NCI-H345 treated with DMSO at 0.1 percent for 48 hours (cell line): ENCODE measurements around the gene TDRD9.
A peak's percentile ranks its signal among the peaks of the same experiment; 100 is the strongest.

Source experiments
- DNase-seq: peaks from one replicate; lab custom pipeline; 2025; ENCODE audit not compliant: unreplicated experiment; lab: John Stamatoyannopoulos, UW

TDRD9 gene

DNA sequence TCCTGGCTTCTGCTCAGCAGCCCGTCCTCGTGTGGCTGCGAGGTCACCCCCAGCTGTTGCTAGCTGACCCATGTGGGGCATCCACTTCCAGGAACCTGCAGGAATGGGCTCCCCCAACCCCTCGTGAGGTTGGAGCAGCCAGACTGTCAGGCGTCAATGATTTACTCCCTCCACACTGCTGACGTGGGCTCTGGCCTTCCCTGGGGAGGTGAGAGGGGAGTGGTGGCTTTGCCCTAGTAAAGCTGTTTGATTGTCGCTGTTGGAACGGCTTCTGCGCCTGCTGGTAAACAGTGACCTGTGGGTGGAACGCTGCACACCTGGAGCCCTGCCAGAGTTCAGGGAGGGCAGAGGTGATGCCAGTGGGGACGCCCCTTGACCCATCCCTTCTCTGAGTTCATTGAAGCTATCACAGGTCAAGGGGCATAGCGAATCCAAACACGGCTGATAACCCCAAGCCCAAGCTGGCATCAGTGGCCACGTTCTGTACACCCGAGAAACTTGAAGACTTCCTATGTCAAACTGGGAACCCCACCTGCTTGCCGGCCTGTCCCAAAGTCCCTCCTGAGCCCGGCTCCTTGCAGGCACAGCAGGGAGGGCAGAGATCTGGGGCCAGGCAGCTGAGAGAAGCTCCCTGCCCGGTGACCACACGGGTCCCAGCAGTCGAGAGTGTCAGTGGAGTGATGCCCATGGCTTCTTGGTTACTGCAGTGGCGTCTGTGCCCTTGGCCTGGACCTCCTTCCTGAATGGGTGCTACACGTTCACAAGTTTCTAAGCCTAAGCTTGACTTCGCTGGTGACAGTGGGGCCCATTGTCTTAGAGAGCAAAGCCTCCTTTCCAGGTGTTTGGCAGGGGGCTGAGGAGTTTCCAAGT is 160.0 kb downstream of the TDRD9 start:
- no peak for DNase-seq

DNA sequence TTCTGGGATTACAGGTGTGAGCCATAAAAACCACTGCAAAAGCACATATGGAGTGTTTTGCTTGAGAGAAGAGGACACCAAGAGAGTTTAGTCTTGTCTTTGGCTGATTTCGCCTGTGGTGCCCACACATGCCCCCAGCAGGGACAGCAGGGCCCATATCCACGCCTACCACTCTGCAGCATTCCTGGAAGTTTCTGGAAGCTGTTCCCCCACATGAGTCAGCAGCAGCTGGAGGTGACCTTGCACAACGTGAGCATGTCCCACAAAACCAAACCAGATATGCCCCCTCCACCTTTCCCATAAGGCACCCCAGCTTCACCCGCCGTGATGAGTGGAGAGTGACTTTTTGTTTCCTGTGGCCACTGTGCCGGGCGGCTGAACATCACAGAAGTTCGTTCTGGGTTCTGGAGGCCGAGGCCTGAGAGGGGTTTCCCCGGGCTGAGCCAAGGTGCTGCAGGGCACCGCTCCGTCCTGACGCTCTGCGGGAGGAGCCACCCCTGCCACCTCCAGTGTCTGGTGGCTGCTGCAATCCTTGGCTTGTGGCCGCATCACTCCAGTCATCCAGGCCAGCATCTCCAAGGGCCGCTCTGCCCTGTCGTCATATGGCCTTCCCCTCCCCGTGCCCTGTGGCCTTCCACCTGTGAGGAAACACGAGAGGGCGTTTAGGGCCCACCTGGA is 162.0 kb downstream of the TDRD9 start:
- no peak for DNase-seq

DNA sequence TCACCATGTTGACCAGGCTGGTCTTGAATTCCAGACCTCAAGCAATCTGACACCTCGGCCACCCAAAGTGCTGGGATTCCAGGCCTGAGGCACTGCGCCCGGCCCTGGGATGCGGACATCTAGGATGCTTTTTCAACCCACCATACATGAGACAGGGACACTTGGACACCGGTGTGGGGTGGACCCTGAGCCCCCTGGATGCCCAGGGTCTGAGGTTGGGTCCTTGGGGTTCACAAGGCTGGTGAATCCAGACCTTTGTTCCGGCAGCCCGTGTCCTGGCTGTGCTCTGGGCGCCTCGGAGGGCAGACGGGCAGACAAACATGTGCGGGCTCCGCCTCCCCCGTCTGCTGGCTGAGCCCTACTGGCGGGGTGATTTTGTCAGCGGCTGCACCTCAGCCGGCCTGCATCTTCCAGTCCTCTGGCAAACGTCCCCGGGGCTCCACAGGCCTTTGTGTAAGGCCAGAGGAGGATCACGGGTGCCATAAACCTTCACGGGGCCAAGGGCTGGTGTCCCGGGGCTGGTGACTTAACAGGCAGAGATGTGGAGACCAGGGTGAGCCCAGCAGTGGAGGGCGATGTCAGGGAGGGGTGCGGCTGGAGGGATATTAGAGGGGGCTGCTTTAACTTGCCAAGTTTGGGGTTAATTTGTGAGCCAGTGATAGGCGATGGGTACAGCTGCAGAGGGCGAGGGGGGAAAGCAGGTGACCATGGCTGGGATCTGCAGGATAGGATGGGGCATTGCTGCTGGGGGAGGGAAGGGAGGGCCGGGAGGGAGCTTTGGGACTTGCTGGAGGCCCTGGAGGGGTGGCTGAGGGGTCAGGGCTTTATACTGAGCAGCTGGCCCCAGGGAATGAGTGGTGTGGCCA is 163.0 kb downstream of the TDRD9 start:
- DNase-seq, result no peak

DNA sequence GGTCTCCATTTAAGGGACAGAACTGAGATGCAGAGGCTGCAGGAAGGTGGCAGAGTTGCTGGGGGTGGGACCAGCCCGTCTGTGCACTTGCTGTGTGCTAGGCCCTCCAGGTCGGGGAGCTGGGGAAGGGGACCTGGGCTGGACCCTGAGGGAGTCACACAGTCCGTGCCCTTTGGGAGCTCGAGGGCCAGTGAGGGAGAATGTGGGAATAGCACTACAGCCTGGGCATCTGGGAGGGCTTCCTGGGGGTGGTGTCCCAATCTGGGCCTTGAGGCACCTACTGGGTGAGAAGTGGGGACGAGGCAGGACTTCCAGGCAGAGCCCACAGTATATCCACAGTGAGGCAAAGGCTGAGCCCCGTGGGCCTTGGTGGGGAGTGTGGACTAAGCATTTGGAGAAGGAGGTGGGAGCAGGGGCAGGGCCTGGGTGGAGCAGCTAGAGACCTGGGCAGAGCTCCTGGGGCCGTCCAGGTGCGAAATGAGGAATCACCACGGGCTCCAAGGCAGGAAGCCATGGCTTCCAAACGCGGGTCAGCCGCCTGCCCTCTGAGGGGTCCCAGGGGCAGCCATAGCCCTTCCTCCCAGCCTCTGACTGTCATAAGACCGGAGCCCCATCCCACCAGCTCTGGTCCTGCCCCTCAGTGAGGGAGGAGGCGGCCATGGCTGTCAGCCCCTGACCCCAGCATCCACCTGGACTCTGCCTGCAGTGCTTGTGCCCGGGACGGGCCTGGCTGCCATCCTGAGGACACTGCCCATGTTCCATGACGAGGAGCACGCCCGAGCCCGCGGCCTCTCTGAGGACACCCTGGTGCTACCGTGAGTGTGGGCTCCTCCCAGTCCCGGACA is 163.9 kb downstream of the TDRD9 start:
- DNase-seq, result no peak

DNA sequence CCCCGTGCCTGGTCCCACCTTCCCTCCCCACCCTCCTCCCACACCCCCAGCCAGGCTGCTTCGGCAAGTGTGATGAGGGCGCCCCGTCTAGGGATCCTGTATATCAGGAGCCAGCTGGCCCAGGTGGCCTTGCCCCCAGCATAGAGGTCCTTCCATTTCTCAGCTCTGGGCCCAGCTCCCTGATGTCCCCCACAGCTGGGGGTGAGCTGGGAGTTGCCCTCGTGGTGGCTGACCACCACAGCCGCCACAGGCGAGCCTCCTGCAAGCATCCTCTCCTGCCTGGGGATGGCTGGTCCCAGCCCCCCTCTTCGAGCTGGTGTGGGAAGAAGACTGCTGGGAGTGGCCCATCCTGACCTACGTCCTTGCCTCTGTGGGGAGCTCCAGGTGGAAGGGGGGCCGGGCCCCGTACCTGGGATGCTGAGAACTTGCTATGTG is 164.7 kb downstream of the TDRD9 start:
- no peak for DNase-seq

DNA sequence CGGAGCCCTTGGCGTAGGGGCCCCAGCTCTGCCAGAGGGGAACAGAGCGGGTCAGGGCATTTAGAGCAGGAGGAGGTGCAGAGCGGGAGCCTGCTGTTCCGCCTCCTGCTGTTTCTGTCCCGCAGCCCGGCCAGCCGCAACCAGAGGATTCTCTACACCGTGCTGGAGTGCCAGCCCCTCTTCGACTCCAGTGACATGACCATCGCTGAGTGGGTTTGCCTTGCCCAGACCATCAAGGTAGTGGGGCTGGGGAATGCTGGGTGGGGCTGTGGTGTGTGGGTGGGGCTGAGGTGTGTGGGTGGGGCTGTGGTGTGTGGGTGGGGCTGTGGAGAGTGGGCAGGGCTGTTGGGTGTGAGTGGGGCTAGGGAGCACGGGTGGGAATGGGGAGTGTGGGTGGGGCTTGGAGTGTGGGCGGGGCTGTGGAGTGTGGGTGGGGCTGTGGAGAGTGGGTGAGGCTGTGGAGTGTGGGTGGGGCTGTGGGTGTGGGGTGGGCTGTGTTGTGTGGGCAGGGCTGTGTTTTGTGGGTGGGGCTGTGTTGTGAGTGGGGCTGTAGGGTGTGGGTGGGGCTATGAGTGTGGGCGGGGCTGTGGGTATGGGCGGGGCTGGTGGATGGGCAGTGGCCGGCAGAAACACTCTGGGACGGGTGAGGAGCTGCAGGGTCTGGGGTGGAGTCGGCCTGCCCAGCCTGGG is 165.3 kb downstream of the TDRD9 start:
- no peak for DNase-seq

DNA sequence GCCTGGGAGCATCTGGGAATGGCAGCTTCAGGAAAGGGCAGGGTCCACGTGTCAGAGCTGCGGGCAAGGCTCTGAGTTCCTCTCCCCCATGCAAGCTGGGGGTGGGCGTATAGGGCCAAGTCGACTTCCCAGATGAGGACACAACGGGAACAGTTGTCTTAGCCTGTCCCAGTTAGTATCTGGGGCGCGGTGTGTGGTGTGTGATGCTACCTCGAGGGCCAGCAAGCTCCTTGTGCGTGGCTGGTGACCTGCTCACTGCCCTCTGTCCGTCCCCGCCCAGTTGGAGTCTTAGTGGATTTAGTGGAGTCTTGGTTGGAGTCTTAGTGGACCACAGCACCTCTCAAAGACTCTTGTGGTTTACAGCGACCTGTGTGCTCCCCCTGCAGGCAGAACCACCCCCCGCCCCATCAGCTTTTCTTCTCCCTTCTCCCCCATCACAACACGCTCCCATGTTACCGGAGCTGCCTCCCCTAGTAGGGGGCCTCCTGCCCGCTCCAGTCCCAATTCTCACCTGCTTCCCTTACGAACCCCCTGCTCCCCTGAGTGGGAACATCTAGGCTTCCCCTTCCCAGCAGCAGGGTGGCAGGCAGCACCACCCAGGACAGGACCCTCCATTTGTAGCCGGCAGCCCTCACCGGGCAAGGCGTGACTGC is 165.9 kb downstream of the TDRD9 start:
- no peak for DNase-seq

DNA sequence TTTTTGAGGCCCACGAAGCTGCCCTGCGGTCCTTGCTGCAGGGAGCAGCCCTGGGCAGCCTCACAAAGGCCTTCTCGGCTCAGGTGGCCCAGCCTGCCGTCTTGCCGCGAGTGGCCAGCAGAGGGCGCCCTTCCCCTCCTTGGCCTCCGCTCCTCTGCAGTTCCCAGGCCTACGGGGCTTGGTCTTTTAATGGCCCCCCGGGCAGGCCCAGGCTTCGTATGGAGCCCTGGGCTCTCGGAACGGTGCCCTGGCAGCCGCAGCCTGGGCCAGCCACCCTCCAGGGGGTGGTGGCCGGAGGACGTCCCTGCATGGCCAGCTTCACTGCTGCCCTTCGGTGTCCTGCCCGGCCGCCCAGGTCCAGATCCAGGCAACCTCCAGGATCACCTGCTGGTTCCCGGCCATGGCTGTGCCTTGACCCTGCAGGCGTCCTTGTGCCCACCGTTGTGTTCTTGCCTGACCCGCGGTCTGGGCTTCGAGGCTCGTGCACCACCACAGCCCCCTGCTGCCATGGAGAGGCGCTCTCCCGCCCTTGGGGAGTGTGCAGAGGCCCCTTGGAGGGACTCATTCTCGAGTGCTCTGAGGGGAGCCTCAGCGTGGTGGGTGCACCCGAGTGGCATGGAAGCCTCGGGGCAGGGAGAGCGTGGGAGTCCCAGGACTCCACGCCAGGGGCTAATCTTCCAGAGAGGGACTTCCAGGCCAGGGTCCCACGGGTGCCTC is 166.6 kb downstream of the TDRD9 start:
- DNase-seq, result peak; percentile 26

DNA sequence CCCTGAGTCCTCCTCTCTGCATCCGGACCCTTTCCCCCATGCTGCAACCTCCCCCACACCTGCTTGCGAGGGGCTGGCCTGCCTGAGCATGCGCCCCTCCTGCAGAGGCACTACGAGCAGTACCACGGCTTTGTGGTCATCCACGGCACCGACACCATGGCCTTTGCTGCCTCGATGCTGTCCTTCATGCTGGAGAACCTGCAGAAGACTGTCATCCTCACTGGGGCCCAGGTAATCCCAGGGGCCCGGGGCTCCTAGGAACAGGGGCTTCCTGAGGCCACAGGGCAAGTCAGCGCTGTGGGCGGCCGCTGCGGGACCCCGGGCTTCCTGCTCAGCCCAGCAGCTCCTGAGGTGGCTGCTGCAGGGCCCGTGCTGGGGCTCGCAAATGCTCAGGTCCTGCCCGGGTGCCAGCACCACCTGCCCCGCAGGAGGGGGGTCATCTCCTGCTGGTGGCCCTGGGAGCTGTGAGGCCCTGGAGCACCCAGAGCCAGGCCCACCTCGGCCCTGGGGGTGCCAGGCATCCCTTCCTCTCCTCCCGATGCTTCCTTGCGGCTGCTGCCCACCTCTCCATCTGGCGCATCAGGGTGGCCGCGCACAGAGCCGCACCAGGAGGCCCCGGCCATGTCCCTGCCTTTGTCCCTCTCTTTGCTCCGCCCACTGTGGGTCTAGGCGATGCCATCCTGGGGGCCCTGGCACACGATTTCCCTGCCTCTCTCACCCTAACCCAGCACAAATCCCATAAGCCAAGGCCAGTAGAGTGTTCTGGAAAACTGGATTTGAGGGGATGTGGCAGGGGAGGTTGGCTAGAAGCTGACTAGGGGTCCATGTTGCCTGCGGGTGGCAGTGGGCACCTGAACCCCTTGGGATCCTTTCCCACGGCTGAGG is 167.4 kb downstream of the TDRD9 start:
- no peak for DNase-seq

DNA sequence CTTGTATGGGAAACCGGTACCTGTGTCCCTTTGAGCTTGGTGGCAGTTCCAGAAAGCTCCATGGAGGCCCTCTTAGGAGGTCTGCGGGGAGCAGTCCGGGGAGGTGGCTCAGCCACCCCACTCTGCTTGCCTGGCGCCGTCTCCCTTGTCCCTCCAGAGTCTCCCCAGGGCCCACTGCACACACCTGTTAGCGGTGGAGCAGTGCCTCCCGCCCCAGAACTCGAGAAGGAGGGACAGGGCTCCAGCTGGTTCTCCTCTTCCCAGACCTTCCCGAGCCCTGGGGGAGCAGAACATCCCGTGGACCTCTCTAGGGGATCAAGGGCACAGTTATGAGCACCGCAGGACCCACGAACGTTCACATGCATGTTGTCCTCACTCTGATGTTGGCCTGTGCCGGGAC is 168.1 kb downstream of the TDRD9 start:
- DNase-seq, result no peak

DNA sequence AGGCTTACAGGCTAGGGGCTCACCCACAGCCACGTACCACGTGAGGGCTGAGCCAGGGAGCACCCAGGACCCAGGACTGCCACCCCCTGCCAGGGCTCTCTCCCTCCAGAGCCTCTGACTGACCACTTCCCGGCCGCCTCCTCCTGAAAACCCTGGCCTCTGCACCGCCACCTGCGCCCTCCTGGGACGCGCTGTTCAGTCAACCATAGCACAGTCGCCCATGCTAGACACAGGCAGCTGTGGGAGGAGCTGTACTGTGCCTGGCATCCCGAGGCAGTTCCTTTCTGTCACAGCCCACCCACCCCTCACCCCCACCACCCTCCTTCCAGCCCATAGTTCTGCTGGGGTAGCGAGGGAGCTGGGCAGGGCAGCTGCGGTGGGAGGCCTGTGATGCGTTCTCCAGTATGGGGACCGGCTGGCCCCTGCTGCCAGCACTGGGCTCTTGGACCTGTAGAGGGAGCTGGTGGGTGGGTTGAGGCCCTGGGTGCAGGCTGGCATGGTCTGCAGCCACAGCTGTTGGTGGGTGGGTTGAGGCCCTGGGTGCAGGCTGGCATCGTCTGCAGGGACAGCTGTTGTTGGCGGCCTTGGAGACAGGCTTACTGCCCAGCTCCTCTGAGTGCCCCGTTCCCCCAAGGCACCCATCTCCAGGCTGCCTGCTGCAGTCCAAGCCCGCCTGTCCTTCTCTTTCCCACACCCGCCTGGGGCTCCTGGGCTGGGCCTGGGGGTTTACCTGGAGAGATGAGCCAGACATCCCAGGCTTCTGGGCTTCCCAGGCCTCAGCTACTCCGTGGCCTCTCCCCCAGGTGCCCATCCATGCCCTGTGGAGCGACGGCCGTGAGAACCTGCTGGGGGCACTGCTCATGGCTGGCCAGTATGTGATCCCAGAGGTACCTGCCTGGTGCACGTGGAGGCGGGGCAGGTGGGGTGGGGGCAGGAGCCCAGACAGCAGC is 168.8 kb downstream of the TDRD9 start:
- DNase-seq, result no peak

DNA sequence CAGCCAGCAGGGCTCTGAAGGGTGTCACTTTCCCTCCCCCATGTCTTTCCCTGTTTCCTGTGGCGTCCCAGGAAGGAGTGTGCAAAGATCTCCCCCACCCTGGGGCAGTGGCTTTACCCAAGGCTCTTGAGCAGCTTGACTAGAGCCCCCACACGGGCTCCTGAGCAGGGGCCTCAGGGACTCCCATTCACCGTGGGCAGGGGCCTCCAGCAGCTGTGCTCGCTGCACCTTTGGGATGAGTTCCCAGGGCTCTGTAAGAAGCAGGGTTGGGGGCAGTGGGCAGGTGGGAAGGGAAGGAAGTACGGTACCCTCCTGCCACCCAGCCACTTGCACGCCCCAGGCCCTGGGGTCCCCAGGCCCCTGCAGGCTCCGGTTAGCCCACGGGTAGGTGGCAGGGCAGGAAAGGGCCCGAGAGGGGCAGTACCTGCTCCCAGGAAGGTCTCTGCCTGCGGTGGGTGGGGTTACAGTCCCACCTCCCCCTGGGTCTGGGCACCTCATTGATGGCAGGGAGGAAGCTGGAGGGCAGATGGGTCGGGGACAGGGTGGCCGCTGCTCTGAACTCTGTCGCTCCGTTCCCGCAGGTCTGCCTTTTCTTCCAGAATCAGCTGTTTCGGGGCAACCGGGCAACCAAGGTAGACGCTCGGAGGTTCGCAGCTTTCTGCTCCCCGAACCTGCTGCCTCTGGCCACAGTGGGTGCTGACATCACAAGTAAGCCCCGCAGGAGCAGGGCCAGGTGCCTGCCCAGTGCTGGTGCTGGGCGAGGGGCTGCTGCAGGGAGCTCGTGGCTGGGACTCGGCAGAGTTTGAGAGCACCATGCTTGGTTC is 170.2 kb downstream of the TDRD9 start:
- DNase-seq, result no peak

DNA sequence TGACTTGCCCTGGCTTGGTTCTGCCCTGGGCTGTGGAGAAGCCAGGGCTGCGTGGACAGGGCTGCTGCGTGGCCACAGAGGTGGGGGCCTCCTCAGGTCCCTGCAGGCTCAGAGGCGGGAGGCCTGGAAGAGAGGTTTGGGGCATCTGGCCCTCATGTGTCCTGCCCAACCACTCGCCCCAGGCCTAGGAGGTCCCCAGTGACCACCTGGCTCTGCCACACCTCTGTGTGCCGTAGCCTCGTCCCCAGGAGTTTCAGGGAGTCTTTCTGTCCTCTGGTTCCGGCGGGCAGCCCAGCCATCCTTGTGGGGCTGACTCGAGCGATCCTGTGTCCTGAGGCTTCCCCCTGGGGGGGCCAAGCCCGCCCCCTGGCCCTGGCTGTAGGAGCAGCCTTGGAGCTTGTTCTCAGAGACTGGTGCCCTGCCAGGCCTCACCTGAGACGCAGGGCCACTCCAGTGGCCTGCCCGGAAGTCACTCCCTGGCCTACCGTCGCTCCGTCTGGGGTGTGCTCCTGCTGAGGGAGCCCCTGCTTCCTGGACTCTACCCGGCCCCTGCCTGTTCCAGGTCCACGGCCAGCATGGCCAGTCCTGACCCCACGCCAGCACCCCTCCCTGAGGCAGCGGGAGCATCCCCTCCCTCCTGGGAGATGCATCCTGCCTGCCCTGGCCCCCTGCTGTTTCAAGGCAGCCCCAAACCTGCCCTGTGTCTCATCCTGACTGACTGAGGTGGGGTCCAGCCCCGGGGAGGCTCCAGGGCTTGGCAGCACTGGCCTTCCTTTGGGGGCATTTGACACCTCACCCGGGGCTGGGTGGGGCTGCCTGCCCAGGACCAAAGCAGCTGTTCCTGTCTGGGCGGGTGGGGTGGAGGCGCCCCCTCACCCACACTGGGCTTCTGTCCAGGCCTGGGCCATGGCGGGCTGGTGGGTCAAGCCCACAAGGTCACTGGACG is 171.1 kb downstream of the TDRD9 start:
- DNase-seq, result no peak

DNA sequence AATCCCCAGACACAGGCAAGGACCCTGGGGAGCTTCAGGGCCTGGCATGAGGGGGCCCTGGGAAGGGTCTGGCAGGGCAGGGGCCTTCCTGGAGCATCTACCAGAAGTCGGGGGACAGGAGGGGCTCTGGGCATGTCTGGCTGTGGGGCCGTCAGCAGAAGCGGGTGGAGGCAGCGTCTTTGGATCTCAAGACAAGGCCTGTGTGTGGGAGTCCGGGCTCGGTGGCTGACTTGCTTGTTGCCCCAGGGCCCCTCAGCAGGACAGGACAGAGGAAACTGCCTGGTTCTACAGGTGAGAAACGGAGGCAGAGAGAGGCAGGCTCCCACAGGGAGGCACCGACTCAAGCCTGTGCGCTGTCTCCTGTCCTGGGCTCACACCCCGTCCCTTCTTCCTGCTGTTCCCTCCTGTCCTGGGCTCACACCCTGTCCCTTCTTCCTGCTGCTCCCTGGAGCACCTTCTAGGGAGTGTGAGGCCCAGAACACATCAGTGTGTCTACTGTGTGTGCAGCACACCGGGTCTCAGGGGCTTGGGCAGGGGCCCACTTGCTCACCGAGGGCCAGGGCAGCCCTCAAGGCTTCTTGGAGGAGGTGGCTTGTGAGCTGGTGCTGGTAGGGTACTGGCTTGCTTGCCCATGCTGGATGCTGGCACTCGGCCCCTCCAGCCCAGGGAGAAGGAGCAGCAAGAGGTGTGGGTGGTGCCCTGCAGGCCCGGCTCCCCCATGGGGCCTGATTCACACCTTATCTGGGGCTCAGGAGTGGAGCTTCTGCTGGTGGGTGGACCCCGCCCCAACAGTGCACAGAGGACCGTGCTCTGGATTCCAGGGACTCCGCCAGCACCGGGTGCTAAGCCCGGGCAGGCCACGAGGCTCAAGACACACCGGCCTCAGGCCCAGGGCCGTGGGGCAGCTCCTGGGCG is 172.2 kb downstream of the TDRD9 start:
- no peak for DNase-seq
